Activated naive CD4-positive, alpha-beta T cell treated with Interleukin-2 at 50 U/mL for 16 hours (primary cell): ENCODE results near the gene PLEKHM3.

Source experiments
- DNase-seq: peaks from one replicate; pipeline ENCODE4 v3.0.0-alpha.2; 2020

Gene PLEKHM3

GRCh38 chr2:207883002-207883780, 142.1 kb downstream of the PLEKHM3 start:
- DNase-seq, result no peak

GRCh38 chr2:207881902-207882301, 143.4 kb downstream of the PLEKHM3 start:
- DNase-seq, result no peak

DNA sequence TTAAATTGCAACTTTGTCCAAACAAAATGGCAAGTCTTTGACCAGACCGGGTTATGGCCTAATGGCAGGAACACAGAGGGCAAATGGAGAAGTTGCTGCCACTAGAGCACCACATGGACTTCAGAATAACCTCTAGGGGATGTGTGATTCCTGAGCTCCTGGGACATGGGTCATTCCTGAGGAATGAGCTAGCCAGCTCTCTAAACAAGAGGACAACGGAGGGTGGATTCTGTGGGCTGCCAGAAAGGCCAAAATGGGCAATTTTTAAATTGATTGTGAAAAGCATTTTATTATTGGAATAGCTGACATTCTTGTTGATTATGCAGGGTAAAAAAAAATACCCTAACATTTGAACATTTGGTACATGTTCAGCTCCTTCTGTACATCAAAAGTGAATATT, 145.8 kb downstream of the PLEKHM3 start:
- DNase-seq, result no peak

DNA sequence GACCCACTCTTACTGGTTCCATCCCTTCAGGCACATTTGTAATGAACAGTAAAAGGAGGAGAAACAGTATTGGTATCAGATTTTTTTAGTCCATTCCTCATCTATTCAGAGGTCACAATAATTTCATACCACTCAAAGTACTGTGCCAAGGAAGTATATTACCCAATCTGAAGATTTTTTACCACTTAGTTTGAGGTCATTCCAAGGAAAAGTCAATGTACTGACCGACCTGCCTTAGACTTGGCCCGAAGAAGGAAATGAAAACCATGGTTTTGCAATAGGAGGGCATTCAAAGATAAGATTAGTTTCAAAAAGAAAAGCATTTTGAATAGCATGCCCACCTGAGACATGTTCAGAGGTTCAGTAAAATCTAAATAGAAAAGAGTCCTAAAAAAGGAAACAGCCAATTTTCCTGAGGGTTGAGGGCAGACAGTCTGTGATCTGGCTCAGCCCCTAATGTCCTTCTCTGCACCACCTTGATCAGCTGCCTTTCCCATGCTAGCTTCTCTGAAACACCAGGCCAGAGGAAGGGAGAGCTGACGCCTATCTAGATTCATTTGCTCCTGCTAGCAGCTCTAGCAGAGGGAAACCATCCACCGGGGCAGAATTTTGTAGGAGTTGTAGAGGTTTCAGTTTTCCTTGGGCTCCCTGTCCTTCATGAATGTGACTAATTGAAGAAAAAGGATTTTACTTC, 148.3 kb downstream of the PLEKHM3 start:
- no peak for DNase-seq

DNA sequence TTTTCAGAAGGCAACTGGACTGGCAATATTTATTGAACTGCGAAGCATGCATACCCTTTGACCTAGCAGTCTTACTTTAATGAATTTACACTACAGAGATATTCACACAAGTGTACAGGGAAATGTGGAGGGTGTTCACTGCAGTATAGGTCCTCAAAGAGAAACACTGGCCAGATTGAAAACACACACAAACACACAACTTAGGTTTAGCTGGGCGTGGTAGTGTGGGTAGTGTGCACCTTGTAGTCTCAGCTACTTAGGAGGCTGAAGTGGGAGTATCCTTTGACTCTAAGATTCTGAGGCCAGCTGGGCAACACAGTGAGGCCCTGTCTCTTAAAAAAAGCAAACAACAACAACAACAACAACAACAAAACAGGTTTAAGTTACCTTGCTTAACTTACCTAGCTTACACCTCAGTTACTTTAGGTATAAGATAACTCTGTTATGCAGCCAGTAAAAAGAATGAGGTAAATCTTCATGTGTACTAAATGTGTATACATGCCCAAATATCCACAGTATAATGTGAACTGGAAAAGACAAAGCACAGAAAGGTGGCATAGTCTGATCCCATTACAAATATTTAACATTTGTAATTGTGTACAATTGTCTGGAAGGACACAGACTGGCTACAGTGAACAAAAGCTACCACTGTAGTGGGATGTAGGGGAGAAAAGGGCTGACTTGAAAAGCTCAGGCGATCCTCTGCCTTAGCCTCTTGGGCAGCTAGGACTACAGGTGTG, 149.7 kb downstream of the PLEKHM3 start:
- DNase-seq, result no peak

- DNase-seq, result no peak
These were observed 151.5 kb downstream of the PLEKHM3 start for GRCh38 chr2:207873794-207874193.

- no peak for DNase-seq
These were observed 153.4 kb downstream of the PLEKHM3 start for GRCh38 chr2:207871911-207872310.

GRCh38 chr2:207871506-207871905, 153.8 kb downstream of the PLEKHM3 start:
- DNase-seq, result no peak

DNA sequence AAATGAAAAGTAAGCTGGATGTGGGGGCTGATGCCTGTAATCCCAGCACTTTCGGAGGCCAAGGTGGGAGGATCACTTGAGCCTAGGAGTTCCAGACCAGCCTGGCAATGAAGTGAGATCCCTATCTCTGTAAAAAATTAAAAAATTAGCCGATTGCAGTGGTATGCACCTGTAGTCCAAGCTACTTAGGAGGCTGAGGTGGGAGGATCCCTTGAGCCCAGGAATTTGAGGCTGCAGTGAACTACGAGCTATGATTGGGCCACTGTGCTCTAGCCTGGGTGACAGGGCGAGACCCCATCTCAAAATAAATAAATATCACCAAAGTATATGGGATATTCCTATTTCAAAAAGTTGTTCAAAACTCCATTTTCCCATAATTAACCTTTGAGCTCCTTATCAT, 154.5 kb downstream of the PLEKHM3 start:
- DNase-seq, result no peak

- no peak for DNase-seq
These were observed 155.2 kb downstream of the PLEKHM3 start for GRCh38 chr2:207869784-207870778.

DNA sequence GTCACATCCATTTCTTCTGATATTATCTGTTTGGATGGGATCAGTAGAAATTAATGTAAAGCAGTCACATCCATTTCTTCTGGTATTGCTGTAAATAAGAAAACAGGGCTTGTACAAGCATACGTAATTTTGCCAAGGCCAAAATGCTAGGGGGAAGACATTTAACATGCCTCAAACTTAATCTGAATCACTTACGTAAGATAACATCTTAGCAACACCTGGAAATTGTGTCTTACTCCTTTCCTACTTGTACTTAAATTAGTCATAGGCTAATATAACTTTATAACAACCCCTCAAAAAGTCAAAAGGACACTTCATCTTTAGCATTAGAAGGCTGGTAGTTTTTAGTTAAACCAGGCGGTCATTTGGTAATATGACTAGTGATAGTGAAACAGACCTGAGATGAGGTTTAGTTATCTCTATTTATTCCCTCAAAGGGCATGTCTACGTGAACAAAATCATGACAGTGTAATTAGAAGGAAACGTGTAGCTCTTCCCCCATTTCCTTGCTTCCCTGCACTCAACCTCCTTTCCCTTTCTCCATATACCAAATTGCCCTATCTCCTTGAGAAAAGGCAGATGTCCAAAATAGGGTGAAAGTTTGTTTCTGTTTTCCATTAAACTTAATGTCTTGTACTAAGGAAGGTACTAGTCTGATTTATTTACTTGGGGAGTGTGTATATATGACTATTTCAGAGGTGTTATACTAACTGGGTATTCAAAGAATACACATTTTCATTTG, 156.3 kb downstream of the PLEKHM3 start:
- DNase-seq, result no peak

- no peak for DNase-seq
These were observed 157.4 kb downstream of the PLEKHM3 start for GRCh38 chr2:207867905-207868304.

- DNase-seq, result no peak
These were observed 158.3 kb downstream of the PLEKHM3 start for GRCh38 chr2:207867056-207867455.

- no peak for DNase-seq
These were observed 160.1 kb downstream of the PLEKHM3 start for GRCh38 chr2:207865210-207865609.

DNA sequence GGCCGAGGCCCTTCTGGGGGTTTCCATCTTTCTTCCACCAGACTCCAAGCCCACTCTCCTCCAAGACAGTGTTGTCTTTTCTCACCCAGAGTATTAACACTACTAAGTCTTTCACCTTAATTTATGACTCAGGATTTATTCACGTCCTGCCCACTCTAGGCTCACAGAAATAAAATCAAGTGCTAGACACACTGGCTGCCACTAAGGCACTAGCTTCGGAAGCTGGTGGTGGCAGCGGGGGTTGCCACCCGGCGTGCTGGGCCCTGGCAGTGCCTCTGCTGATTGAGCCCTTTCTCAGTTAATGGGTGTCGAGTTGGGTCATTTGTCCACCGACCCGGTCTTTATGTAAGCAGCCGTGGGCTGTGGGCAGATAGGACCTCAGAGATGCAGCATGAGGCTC, 162.0 kb downstream of the PLEKHM3 start:
- DNase-seq, result no peak

- DNase-seq, result no peak
These were observed 163.5 kb downstream of the PLEKHM3 start for GRCh38 chr2:207861789-207862188.

- no peak for DNase-seq
These were observed 164.6 kb downstream of the PLEKHM3 start for GRCh38 chr2:207860685-207861084.

GRCh38 chr2:207855591-207855990, 169.7 kb downstream of the PLEKHM3 start:
- no peak for DNase-seq

DNA sequence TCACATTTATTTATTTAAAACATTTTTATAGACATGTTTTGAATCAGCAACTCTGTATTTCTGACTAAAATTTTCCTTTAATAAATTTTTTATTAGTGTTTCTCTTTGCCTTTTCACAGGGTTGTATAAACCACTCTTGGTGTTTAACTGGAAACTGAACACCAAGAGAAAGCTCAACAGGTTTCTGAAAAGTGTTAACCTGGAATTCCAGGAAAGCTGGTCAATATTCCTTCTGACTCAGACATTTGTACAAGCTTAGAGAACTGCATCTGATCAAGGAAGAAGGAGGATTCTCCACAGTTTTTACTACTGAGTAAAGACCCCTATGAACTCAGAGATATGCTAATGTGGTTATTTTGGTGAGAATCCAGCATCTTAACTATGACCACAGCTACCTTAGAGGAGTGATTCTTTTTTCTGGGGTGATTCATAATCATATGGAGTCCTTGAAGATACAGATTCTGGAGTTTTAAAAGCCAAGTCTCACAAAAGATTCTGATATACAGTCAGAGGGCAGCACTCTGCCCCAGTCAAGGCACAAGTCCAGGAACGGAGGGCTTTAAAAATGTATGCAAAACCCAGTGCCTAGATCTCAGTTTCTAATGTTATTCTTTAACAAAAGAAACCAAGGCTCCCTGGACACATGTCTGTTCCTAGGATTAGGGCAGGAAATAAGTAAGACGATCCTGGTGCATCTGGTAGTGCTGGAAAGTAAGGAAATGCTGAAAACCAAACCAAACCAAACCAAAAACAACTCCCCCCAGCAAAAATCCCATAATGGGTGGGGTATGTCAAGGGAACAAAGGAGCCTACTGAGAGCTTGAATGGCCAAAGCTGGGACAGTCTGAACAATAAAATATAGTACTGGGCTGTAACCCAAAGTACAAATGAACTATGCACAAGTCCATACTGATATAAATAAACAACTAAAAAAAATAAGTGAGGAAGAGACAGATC, 170.6 kb downstream of the PLEKHM3 start:
- DNase-seq, result no peak

GRCh38 chr2:207852791-207853190, 172.5 kb downstream of the PLEKHM3 start:
- DNase-seq, result no peak

- DNase-seq, result no peak
These were observed 175.9 kb downstream of the PLEKHM3 start for GRCh38 chr2:207849443-207849842.
